ENCODE results near the gene FBXO9.

DNA sequence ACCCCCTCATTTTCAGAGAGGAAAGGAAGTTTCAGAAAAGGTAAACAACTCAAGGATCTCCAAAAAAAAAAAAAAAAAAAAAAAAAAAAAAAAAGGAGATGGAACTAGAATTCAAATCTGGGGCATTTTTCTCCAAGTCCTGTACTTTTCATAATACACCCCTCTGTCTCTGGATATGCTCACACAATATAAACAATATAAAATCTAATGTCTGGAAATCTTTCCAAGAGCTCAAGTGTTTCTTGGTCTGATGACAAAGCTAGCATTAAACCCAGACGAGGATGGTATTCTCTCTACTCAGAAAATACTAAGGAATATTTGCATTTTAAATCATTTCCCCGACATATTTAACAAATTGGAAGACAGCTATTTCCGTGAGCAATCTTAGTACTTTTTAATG lies 77.6 kb downstream of the FBXO9 start:
- TF ChIP-seq, protein P1, sequence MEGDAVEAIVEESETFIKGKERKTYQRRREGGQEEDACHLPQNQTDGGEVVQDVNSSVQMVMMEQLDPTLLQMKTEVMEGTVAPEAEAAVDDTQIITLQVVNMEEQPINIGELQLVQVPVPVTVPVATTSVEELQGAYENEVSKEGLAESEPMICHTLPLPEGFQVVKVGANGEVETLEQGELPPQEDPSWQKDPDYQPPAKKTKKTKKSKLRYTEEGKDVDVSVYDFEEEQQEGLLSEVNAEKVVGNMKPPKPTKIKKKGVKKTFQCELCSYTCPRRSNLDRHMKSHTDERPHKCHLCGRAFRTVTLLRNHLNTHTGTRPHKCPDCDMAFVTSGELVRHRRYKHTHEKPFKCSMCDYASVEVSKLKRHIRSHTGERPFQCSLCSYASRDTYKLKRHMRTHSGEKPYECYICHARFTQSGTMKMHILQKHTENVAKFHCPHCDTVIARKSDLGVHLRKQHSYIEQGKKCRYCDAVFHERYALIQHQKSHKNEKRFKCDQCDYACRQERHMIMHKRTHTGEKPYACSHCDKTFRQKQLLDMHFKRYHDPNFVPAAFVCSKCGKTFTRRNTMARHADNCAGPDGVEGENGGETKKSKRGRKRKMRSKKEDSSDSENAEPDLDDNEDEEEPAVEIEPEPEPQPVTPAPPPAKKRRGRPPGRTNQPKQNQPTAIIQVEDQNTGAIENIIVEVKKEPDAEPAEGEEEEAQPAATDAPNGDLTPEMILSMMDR (IDR thresholded peaks at IDR 0.05) = no peak
- no peak for TF ChIP-seq ZFX (IDR thresholded peaks at IDR 0.05; ENCODE audit: borderline replicate concordance)

Measured in 22Rv1 (cell line).